Smooth muscle cell (in vitro differentiated cells): Measurements from ENCODE around the gene NVL. TPM values are rescaled to one million over a fixed set of nuclear protein-coding genes. Genes with fewer than 3 reads are reported as not detected.

Experiments used
- DNase-seq: peaks from one replicate; lab custom pipeline; 2025; ENCODE audit not compliant: unreplicated experiment; lab: John Stamatoyannopoulos, UW
- H2AFZ ChIP-seq: fragments of 200-600 bp; sonication (generic); 2 replicates; pipeline ENCODE4 v1.6.0; 2016; ENCODE audit warnings: antibody characterized with exemption, low read depth, mild to moderate bottlenecking
- H3F3A ChIP-seq: fragments of 200-600 bp; sonication (generic); 2 replicates; pipeline ENCODE4 v1.6.0; 2017; ENCODE audit warnings: antibody characterized with exemption, low read depth
- H3K27ac ChIP-seq: fragments of 200-600 bp; sonication (generic); 2 replicates; pipeline ENCODE4 v1.5.1; 2016; ENCODE audit warnings: low read depth, mild to moderate bottlenecking
- H3K27me3 ChIP-seq: fragments of 200-600 bp; sonication (generic); 2 replicates; pipeline ENCODE4 v1.6.1; 2016; ENCODE audit warnings: low read depth, mild to moderate bottlenecking
- H3K36me3 ChIP-seq: fragments of 200-600 bp; sonication (generic); 2 replicates; pipeline ENCODE4 v1.5.1; 2016; ENCODE audit warnings: low read depth
- H3K4me1 ChIP-seq: fragments of 200-600 bp; sonication (generic); 2 replicates; pipeline ENCODE4 v1.5.1; 2016; ENCODE audit warnings: low read depth
- H3K4me2 ChIP-seq: fragments of 200-600 bp; sonication (generic); 2 replicates; pipeline ENCODE4 v1.6.0; 2016; ENCODE audit warnings: mild to moderate bottlenecking
- H3K4me3 ChIP-seq: fragments of 200-600 bp; sonication (generic); 2 replicates; pipeline ENCODE4 v1.5.1; 2016; ENCODE audit warnings: mild to moderate bottlenecking
- H3K79me2 ChIP-seq: fragments of 200-600 bp; sonication (generic); 2 replicates; pipeline ENCODE4 v1.6.0; 2016; ENCODE audit warnings: low read depth, mild to moderate bottlenecking
- H3K9ac ChIP-seq: fragments of 200-600 bp; sonication (generic); 2 replicates; pipeline ENCODE4 v1.6.0; 2016; ENCODE audit warnings: low read depth
- H3K9me3 ChIP-seq: fragments of 200-600 bp; sonication (generic); replicated peaks from 2 replicates; pipeline ENCODE4 v1.5.1; 2016; ENCODE audit warnings: low read depth
- H4K20me1 ChIP-seq: fragments of 200-600 bp; sonication (generic); 2 replicates; pipeline ENCODE4 v1.6.0; 2016; ENCODE audit warnings: low read depth
- WGBS: methylation state at CpG from one replicate; pipeline ENCODE4 v1.1.7; 2016; ENCODE audit warnings: low lambda C conversion rate; 5-methylcytosine and 5-hydroxymethylcytosine counted together
- polyA plus RNA-seq: library from polyadenylated mRNA; unstranded; fragments of >200 nt; fragmentation: Nextera tagmentation; extraction: Ambion mirVana; gene quantifications from 2 replicates; pipeline ENCODE4 v1.2.1, GENCODE V29; 2016
- total RNA-seq: library from RNA; depleted of rRNA; stranded (reverse); fragments of >200 nt; gene quantifications from 2 replicates; pipeline ENCODE4 v1.2.3, GENCODE V29; 2014
- TF ChIP-seq, protein P1 (sequence below): fragments of 200-600 bp; sonication (generic); IDR thresholded peaks from 2 replicates; pipeline ENCODE4 v1.5.1; 2017; ENCODE audit warnings: borderline replicate concordance, mild to moderate bottlenecking, antibody characterized with exemption; ENCODE audit not compliant: insufficient read depth, poor library complexity, severe bottlenecking

NVL gene
- total RNA-seq = 22.1 and 35.4 TPM in 2 replicates
- 17.3 and 18.4 TPM in 2 replicates for polyA plus RNA-seq

DNA sequence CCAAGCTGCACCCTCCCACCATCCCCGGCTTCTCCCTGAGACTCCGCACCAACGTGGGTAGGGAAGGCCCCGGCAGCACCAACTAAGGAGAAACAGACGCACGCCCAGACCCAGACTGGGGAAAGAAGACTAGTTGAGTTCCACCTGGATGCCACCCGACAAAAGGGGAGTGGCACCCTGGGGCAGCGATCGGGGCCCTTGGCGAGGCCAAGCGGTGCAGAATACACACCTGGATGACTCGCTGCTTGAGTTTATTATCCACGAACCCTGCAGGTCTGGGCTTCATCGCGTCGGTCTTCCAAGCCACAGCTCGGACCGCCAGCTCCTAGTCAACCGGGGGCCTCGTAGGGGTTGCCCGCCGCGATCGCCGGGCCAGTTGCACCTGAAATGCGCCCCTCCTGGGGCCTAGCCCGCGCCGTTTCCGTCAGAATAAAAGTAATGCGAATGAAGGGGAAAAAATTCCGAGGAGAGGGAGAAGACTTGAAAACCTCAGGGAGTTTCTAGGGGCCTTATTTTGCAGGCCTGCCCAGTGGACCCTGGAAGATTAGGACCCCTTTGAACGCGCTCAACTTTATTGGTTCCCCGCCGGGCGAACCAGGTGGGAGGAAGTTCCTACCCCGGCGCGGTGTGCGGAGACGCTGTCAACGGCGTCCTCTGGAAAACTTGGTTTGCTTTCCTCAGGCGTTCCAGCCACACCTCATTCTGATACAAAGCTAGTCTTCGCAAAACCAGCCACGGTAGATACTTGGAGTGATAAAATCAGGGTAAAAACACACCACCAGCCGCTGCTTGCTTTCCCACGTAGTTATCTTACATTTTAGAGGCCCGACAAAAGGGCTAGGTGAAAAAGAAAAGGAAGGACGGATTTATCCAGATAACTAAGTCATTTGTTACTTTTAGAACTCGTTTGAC is at the start of gene NVL:
TSS of gene NVL (minus strand) at position 331 of the 912 bp plus-strand sequence. CDS start at position 286, 45 bp downstream.
- no peaks in the 10 kb centered on the region for H3K9me3 ChIP-seq
- H3K79me2 ChIP-seq = peaks cover 47% of the 10 kb centered on the region
- WGBS = under 1% methylated on average over 52 of the region's 52 CpGs
- DNase-seq = peak; percentile 56
- peak within 1 kb of the TSS; percentile 89 for H2AFZ ChIP-seq
- no peaks in the 10 kb centered on the region for H3F3A ChIP-seq
- H3K4me2 ChIP-seq = peak within 1 kb of the TSS; percentile 97
- peak within 1 kb of the TSS; percentile 99 for H3K9ac ChIP-seq
- H3K4me3 ChIP-seq = peak within 1 kb of the TSS; percentile 77
- H3K36me3 ChIP-seq = no peaks in the 10 kb centered on the region
- H3K4me1 ChIP-seq = peaks cover 15% of the 10 kb centered on the region
- H3K27me3 ChIP-seq = no peaks in the 10 kb centered on the region
- peak within 1 kb of the TSS; percentile 97 for H3K27ac ChIP-seq
- H4K20me1 ChIP-seq = no peaks in the 10 kb centered on the region
- TF ChIP-seq, protein P1, sequence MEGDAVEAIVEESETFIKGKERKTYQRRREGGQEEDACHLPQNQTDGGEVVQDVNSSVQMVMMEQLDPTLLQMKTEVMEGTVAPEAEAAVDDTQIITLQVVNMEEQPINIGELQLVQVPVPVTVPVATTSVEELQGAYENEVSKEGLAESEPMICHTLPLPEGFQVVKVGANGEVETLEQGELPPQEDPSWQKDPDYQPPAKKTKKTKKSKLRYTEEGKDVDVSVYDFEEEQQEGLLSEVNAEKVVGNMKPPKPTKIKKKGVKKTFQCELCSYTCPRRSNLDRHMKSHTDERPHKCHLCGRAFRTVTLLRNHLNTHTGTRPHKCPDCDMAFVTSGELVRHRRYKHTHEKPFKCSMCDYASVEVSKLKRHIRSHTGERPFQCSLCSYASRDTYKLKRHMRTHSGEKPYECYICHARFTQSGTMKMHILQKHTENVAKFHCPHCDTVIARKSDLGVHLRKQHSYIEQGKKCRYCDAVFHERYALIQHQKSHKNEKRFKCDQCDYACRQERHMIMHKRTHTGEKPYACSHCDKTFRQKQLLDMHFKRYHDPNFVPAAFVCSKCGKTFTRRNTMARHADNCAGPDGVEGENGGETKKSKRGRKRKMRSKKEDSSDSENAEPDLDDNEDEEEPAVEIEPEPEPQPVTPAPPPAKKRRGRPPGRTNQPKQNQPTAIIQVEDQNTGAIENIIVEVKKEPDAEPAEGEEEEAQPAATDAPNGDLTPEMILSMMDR = no peak

GRCh38 chr1:224378855-224379631 is 49.1 kb upstream of the NVL start:
- Histone ChIP-seq H3K4me2 (no peak overlapping the region), H4K20me1 (peaks cover 20% of the 10 kb centered on the region), H2AFZ (no peak overlapping the region), H3K9ac (no peak overlapping the region), H3F3A (peaks cover 21% of the 10 kb centered on the region), H3K27ac (no peak overlapping the region), H3K27me3 (no peaks in the 10 kb centered on the region), H3K9me3 (no peaks in the 10 kb centered on the region), H3K4me3 (no peak overlapping the region), H3K4me1 (no peaks in the 10 kb centered on the region), H3K36me3 (peaks cover 12% of the 10 kb centered on the region), H3K79me2 (peaks cover 7% of the 10 kb centered on the region)
- DNase-seq = no peak
- 95% methylated on average over 7 of the region's 7 CpGs for WGBS
- TF ChIP-seq, protein P1 = no peak

DNA sequence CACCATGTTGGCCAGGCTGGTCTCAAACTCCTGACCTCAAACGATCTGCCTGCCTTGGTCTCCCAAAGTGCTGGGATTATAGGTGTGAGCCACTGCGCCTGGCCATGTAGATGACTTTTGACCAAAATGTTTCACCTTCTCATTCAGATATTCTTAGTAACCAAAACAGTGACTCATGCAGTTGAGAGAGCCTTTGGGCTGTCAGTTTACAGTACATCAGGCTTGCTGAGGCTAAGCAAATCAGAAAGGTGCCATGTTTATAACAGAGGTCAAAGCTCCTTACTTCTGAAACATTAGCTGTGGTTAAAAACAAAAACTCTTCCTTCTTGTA is 47.7 kb upstream of the NVL start:
- 75% methylated on average over 2 of the region's 2 CpGs for WGBS
- no peak for DNase-seq
- Histone ChIP-seq H3K4me3 (no peak overlapping the region), H4K20me1 (peaks cover 28% of the 10 kb centered on the region), H3K27me3 (no peaks in the 10 kb centered on the region), H2AFZ (no peak overlapping the region), H3K27ac (no peak overlapping the region), H3K9ac (no peak overlapping the region), H3F3A (peaks cover 18% of the 10 kb centered on the region), H3K36me3 (peaks cover 12% of the 10 kb centered on the region), H3K4me1 (no peaks in the 10 kb centered on the region), H3K9me3 (no peaks in the 10 kb centered on the region), H3K79me2 (peaks cover 7% of the 10 kb centered on the region), H3K4me2 (no peak overlapping the region)
- TF ChIP-seq, protein P1 = no peak
